GM13977 (cell line): ENCODE measurements around the gene ANKH.
"Not testable (repeated sequence)": the region's sequence is repeated elsewhere in the genome, so short reads cannot be mapped to it uniquely, and the experiment has no call there.

Source experiments
- DNase-seq: peaks from one replicate; pipeline ENCODE4 v3.0.0; 2012; ENCODE audit warnings: low spot score
- CTCF ChIP-seq: IDR thresholded peaks from 2 replicates; pipeline ENCODE4 v1.5.1; 2012; ENCODE audit warnings: mild to moderate bottlenecking, control low read depth; ENCODE audit not compliant: insufficient read depth; ENCODE audit errors: extremely low read depth, missing control alignments
- in situ Hi-C: fragments of 300-500 bp; cut with MboI; formaldehyde crosslinking; loops from one replicate; pipeline ENCODE4 v1.12.0; 2022; ENCODE audit warnings: low sequenced_read_pairs, low pct_unique_long_range_greater_than_20kb, mixed read lengths, inconsistent platforms; ENCODE audit not compliant: unreplicated experiment

The ANKH gene

GRCh38 chr5:14847471-14847870, 24.1 kb downstream of the ANKH start:
- TF ChIP-seq CTCF = no peak
- in situ Hi-C loops = no loop called here
- no peak for DNase-seq

- no peak for DNase-seq
- TF ChIP-seq CTCF = no peak
- in situ Hi-C loops = no loop called here
Measured at GRCh38 chr5:14842117-14842516, 29.5 kb downstream of the ANKH start.

- TF ChIP-seq CTCF = no peak
- DNase-seq = no peak
- in situ Hi-C loops = no loop called here
Measured at GRCh38 chr5:14840624-14841023, 31.0 kb downstream of the ANKH start.

- DNase-seq = no peak
- in situ Hi-C loops = no loop called here
- no peak for TF ChIP-seq CTCF
Measured at GRCh38 chr5:14838396-14839319, 32.9 kb downstream of the ANKH start.

- DNase-seq, in situ Hi-C loops: not testable (repeated sequence)
Measured at GRCh38 chr5:14837423-14838122, 34.0 kb downstream of the ANKH start.

GRCh38 chr5:14834584-14835550, 36.7 kb downstream of the ANKH start:
- in situ Hi-C loops = no loop called here
- TF ChIP-seq CTCF = no peak
- no peak for DNase-seq
